ENCODE results near the gene FYN.

FYN gene

GRCh38 chr6:111688331-111688730 is 184.9 kb downstream of the FYN start:
- Histone ChIP-seq H3K36me3 (ENCODE audit: control insufficient read depth, low read length) (no peaks in the 10 kb centered on the region), H3K4me3 (ENCODE audit: low read length) (no peak overlapping the region), H3K4me1 (ENCODE audit: control insufficient read depth, low read length) (no peaks in the 10 kb centered on the region), H3K9me2 (replicated peaks; ENCODE audit: control insufficient read depth, low read length) (no peaks in the 10 kb centered on the region), H3K27me3 (ENCODE audit: control insufficient read depth, low read length) (no peaks in the 10 kb centered on the region), H3K79me2 (ENCODE audit: control insufficient read depth, low read length) (no peaks in the 10 kb centered on the region), H3K9me3 (ENCODE audit: control insufficient read depth, insufficient read depth, low read length) (no peaks in the 10 kb centered on the region), H3K4me2 (ENCODE audit: low read length) (no peak overlapping the region), H3K27ac (ENCODE audit: low read depth, low read length) (no peak overlapping the region), H4K20me1 (ENCODE audit: control insufficient read depth, insufficient read depth, low read depth, low read length) (no peaks in the 10 kb centered on the region), H3F3A (ENCODE audit: control insufficient read depth, insufficient read depth) (no peaks in the 10 kb centered on the region)
- TF ChIP-seq CTCF (IDR thresholded peaks at IDR 0.05; ENCODE audit: low read depth, low read length, poor library complexity, severe bottlenecking) (no peak), EZH2phosphoT487 (IDR thresholded peaks at IDR 0.05; ENCODE audit: borderline replicate concordance, low read length) (no peak)

GRCh38 chr6:111687652-111688051 is 185.6 kb downstream of the FYN start:
- no peak overlapping the region for H3K27ac ChIP-seq (ENCODE audit: low read depth, low read length)
- TF ChIP-seq CTCF (IDR thresholded peaks at IDR 0.05; ENCODE audit: low read depth, low read length, poor library complexity, severe bottlenecking) (no peak), EZH2phosphoT487 (IDR thresholded peaks at IDR 0.05; ENCODE audit: borderline replicate concordance, low read length) (no peak)
- H3F3A ChIP-seq (ENCODE audit: control insufficient read depth, insufficient read depth) = no peaks in the 10 kb centered on the region
- no peak overlapping the region for H3K4me3 ChIP-seq (ENCODE audit: low read length)
- no peaks in the 10 kb centered on the region for H3K9me3 ChIP-seq (ENCODE audit: control insufficient read depth, insufficient read depth, low read length)
- no peaks in the 10 kb centered on the region for H3K4me1 ChIP-seq (ENCODE audit: control insufficient read depth, low read length)
- no peaks in the 10 kb centered on the region for H4K20me1 ChIP-seq (ENCODE audit: control insufficient read depth, insufficient read depth, low read depth, low read length)
- no peak overlapping the region for H3K4me2 ChIP-seq (ENCODE audit: low read length)
- no peaks in the 10 kb centered on the region for H3K9me2 ChIP-seq (replicated peaks; ENCODE audit: control insufficient read depth, low read length)
- no peaks in the 10 kb centered on the region for H3K79me2 ChIP-seq (ENCODE audit: control insufficient read depth, low read length)
- no peaks in the 10 kb centered on the region for H3K27me3 ChIP-seq (ENCODE audit: control insufficient read depth, low read length)
- no peaks in the 10 kb centered on the region for H3K36me3 ChIP-seq (ENCODE audit: control insufficient read depth, low read length)

GRCh38 chr6:111686932-111687266 is 186.4 kb downstream of the FYN start:
- no peak for TF ChIP-seq CTCF (IDR thresholded peaks at IDR 0.05; ENCODE audit: low read depth, low read length, poor library complexity, severe bottlenecking)
- TF ChIP-seq EZH2phosphoT487 (IDR thresholded peaks at IDR 0.05; ENCODE audit: borderline replicate concordance, low read length) = no peak
- no peaks in the 10 kb centered on the region for H3K9me2 ChIP-seq (replicated peaks; ENCODE audit: control insufficient read depth, low read length)
- no peaks in the 10 kb centered on the region for H3F3A ChIP-seq (ENCODE audit: control insufficient read depth, insufficient read depth)
- H3K27me3 ChIP-seq (ENCODE audit: control insufficient read depth, low read length) = no peaks in the 10 kb centered on the region
- no peaks in the 10 kb centered on the region for H3K36me3 ChIP-seq (ENCODE audit: control insufficient read depth, low read length)
- H3K4me1 ChIP-seq (ENCODE audit: control insufficient read depth, low read length) = no peaks in the 10 kb centered on the region
- H3K79me2 ChIP-seq (ENCODE audit: control insufficient read depth, low read length) = no peaks in the 10 kb centered on the region
- H3K9me3 ChIP-seq (ENCODE audit: control insufficient read depth, insufficient read depth, low read length) = no peaks in the 10 kb centered on the region
- no peaks in the 10 kb centered on the region for H4K20me1 ChIP-seq (ENCODE audit: control insufficient read depth, insufficient read depth, low read depth, low read length)
- no peak overlapping the region for H3K4me3 ChIP-seq (ENCODE audit: low read length)
- no peak overlapping the region for H3K27ac ChIP-seq (ENCODE audit: low read depth, low read length)
- no peak overlapping the region for H3K4me2 ChIP-seq (ENCODE audit: low read length)

All from DOHH2 (cell line).